Stomach (tissue), 4 donors: ENCODE measurements around the gene CCDC116.

ENCODE experiments used
- CTCF ChIP-seq, 7 experiments: fragments of 450-650 bp in 4 of 7; fragments of 200-600 bp in 3 of 7; sonication (generic) in 3 of 7; IDR thresholded peaks; one replicate each; pipeline ENCODE4 v1.5.1; 2016 to 2019; ENCODE audit warnings: antibody characterized with exemption in 7 of 7, control low read depth in 2 of 7, mild to moderate bottlenecking in 1 of 7
- EP300 ChIP-seq: sonication (generic); formaldehyde crosslinking; IDR thresholded peaks from one replicate; pipeline ENCODE4 v1.6.1; 2017; ENCODE audit warnings: antibody characterized with exemption
- POLR2A ChIP-seq, 4 donors: fragments of 450-650 bp; IDR thresholded peaks; one replicate each; pipeline ENCODE4 v1.6.1; 2016; ENCODE audit warnings: antibody characterized with exemption in 4 of 4, control low read depth in 2 of 4, mild to moderate bottlenecking in 1 of 4, moderate library complexity in 1 of 4
- POLR2AphosphoS5 ChIP-seq, 3 donors: sonication (generic); formaldehyde crosslinking; IDR thresholded peaks; one replicate each; pipeline ENCODE4 v1.6.1; 2016; ENCODE audit warnings: antibody characterized with exemption in 3 of 3

- TF ChIP-seq POLR2A (IDR thresholded peaks at IDR 0.05), result no peak
- no peak for TF ChIP-seq CTCF (IDR thresholded peaks at IDR 0.05)
- TF ChIP-seq POLR2AphosphoS5 (IDR thresholded peaks at IDR 0.05), result no peak
- no peak for TF ChIP-seq EP300
These were observed 24.4 kb downstream of the CCDC116 start for GRCh38 chr22:21657020-21657359.
